Right lobe of liver (tissue), 6 donors: Measurements from ENCODE around the gene PDIA5. TPM values are rescaled to one million over a fixed set of nuclear protein-coding genes. Genes with fewer than 3 reads are reported as not detected.

ENCODE experiments used
- ATAC-seq, 4 donors: fragments of 200-7000 bp; cut with Tn5 transposase; one replicate each; pipeline ENCODE4 v1.9.1; 2020; ENCODE audit warnings: mild to moderate bottlenecking in 4 of 4, moderate library complexity in 4 of 4
- DNase-seq, 3 donors: peaks; one replicate each; pipeline ENCODE4 v3.0.0-alpha.2; 2020
- H3K27ac ChIP-seq, 3 donors: fragments of 200-600 bp; one replicate each; pipeline ENCODE4 v1.8.0; 2022
- H3K27me3 ChIP-seq, 2 donors: fragments of 200-600 bp; one replicate each; pipeline ENCODE4 v1.8.0; 2022
- H3K36me3 ChIP-seq, 4 donors: fragments of 200-600 bp; sonication (generic) in 1 of 4; one replicate each; pipeline versions ENCODE4 v1.5.1 to v1.8.0; 2017 to 2022; ENCODE audit warnings: control low read depth in 1 of 4
- H3K4me1 ChIP-seq, 4 donors: fragments of 200-600 bp; sonication (generic) in 1 of 4; one replicate each; pipeline versions ENCODE4 v1.5.1 to v1.8.0; 2017 to 2022; ENCODE audit warnings: control low read depth in 1 of 4
- H3K4me3 ChIP-seq, 3 donors: fragments of 200-600 bp; one replicate each; pipeline ENCODE4 v1.8.0; 2022
- H3K9me3 ChIP-seq, 4 donors: fragments of 200-600 bp; sonication (generic) in 1 of 4; one replicate each; pipeline versions ENCODE4 v1.5.1 to v1.8.0; 2017 to 2022; ENCODE audit warnings: control low read depth in 1 of 4
- CTCF ChIP-seq, 4 donors: fragments of 200-600 bp in 3 of 4; fragments of 450-650 bp in 1 of 4; IDR thresholded peaks; one replicate each; pipeline versions ENCODE4 v1.5.1 to v1.8.0; 2016 to 2022; ENCODE audit warnings: antibody characterized with exemption in 4 of 4, mild to moderate bottlenecking in 2 of 4
- POLR2A ChIP-seq: fragments of 450-650 bp; IDR thresholded peaks from one replicate; pipeline ENCODE4 v1.6.1; 2017; ENCODE audit warnings: antibody characterized with exemption, mild to moderate bottlenecking
- WGBS: methylation state at CpG from one replicate; pipeline ENCODE4 v1.1.6; 2018; ENCODE audit warnings: low coverage, low lambda C conversion rate; ENCODE audit not compliant: insufficient coverage; ENCODE audit errors: missing lambda C conversion rate; 5-methylcytosine and 5-hydroxymethylcytosine counted together
- intact Hi-C, 2 donors: fragments of 100-400 bp; cut with DNase I; formaldehyde crosslinking; loops; one replicate each; pipeline versions ENCODE4 v1.11.2 to v1.14.1; 2022
- total RNA-seq, 6 experiments: library from RNA; depleted of rRNA in 2 of 6; stranded (reverse); fragments of >200 nt in 2 of 6; fragmentation: NEBNext Ultra II Directional in 3 of 6; extraction: Animal tissue kit (Norgen Biotek cat#: 25700) in 3 of 6; gene quantifications; one replicate each; pipeline versions ENCODE4 v1.1.0 to v1.2.4, GENCODE V29; 2016 to 2023
- donor health status: DM: no; HTN: yes; CAD: no.
- donor health status: DM: no; HTN: no; CAD: no.
- donor health status: DM: no; HTN: no; CAD: no.
- donor health status: DM: no; HTN: yes; CAD: no.
- donor health status: DM: no; HTN: yes; CAD: no.

PDIA5 gene
- total RNA-seq, 6 experiments from 2014 or later, result 26.2 to 109 (median 51.9) TPM

- Histone ChIP-seq H3K36me3 (no peaks in the 10 kb centered on the region), H3K4me3 (no peak overlapping the region), H3K27ac (no peak overlapping the region), H3K9me3 (no peaks in the 10 kb centered on the region), H3K27me3 (no peaks in the 10 kb centered on the region), H3K4me1 (no peaks in the 10 kb centered on the region)
- intact Hi-C loops, result no loop called here
- TF ChIP-seq POLR2A, result no peak
- TF ChIP-seq CTCF (IDR thresholded peaks at IDR 0.05), result no peak
- ATAC-seq (no peak), DNase-seq (no peak)
- 65% methylated on average over 5 of the region's 5 CpGs for WGBS
Observed at GRCh38 chr3:123054109-123054778, 12.6 kb upstream of the PDIA5 start.

- ATAC-seq (no peak), DNase-seq (no peak)
- Histone ChIP-seq H3K4me3 (no peak overlapping the region), H3K9me3 (no peaks in the 10 kb centered on the region), H3K36me3 (no peaks in the 10 kb centered on the region), H3K27ac (no peak overlapping the region), H3K27me3 (no peaks in the 10 kb centered on the region), H3K4me1 (no peaks in the 10 kb centered on the region)
- 69% methylated on average over 4 of the region's 4 CpGs for WGBS
- intact Hi-C loops, result no loop called here
- no peak for TF ChIP-seq POLR2A
- TF ChIP-seq CTCF (IDR thresholded peaks at IDR 0.05), result no peak
Observed at GRCh38 chr3:123054931-123055330, 11.9 kb upstream of the PDIA5 start.

- TF ChIP-seq POLR2A, result no peak
- TF ChIP-seq CTCF (IDR thresholded peaks at IDR 0.05), result no peak
- DNase-seq, result no peak
- Histone ChIP-seq H3K27ac (no peak overlapping the region), H3K27me3 (no peaks in the 10 kb centered on the region), H3K4me3 (no peak overlapping the region), H3K4me1 (no peaks in the 10 kb centered on the region), H3K9me3 (no peaks in the 10 kb centered on the region), H3K36me3 (no peaks in the 10 kb centered on the region)
- 50% methylated on average over 2 of the region's 5 CpGs for WGBS
- intact Hi-C loops, result no loop called here
- ATAC-seq, result no peak
Observed at GRCh38 chr3:123055352-123055751, 11.5 kb upstream of the PDIA5 start.

- no peak overlapping the region for H3K4me3 ChIP-seq
- intact Hi-C loops, result no loop called here
- WGBS, result 39% methylated on average over 5 of the region's 5 CpGs
- H3K9me3 ChIP-seq, result no peaks in the 10 kb centered on the region
- DNase-seq (no peak), ATAC-seq (peak in 3 of 4 donors; percentile 58 to 88 (median 58))
- no peaks in the 10 kb centered on the region for H3K36me3 ChIP-seq
- peak; percentile 19 for TF ChIP-seq POLR2A
- no peak for TF ChIP-seq CTCF (IDR thresholded peaks at IDR 0.05)
- H3K27me3 ChIP-seq, result no peaks in the 10 kb centered on the region
- H3K27ac ChIP-seq, result no peak overlapping the region
- no peaks in the 10 kb centered on the region for H3K4me1 ChIP-seq
Observed at GRCh38 chr3:123058505-123058904, 8.3 kb upstream of the PDIA5 start.

GRCh38 chr3:123060054-123060453 is 6.8 kb upstream of the PDIA5 start:
- Histone ChIP-seq H3K27me3 (no peaks in the 10 kb centered on the region), H3K36me3 (no peaks in the 10 kb centered on the region), H3K4me1 (no peaks in the 10 kb centered on the region), H3K4me3 (no peak overlapping the region), H3K9me3 (no peaks in the 10 kb centered on the region), H3K27ac (no peak overlapping the region)
- TF ChIP-seq POLR2A, result no peak
- TF ChIP-seq CTCF (IDR thresholded peaks at IDR 0.05), result no peak
- DNase-seq, result no peak
- no peak for ATAC-seq
- intact Hi-C loops, result no loop called here
